Measurements from ENCODE around the gene PRKCE.

DNA sequence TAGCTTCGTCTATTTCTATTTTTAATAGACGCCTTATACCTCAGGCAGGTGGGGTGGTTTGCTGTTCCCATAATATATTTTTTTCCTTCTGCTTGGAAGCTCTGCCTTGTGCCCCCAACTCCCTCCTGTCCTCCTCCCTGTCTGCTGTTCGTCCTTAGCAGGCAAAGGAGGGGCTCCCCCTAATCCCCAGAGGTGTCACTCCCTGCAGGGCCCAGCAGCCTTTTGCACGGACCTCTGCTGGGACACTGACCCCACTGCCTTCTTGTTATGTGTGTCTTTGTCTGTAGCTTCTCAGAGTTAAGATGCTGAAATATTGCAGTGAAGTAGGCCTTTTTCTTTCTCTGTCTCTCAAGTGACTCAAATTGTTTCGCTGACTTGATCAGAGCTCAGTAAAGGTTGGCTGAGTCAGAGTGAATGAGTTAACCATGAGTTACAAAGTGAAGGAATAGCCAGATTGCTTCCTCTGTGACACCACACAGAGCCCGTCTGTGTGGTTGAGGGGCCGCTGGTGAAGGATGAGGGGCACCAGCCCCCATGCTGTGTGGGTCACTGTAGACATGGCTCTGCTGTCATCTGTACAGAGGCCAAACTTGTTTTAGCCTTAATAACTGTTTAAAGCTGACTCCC, 47.7 kb downstream of the PRKCE start:
- TF ChIP-seq POLR2AphosphoS5 (IDR thresholded peaks at IDR 0.05; ENCODE audit: insufficient read depth, low read depth, low read length) (no peak), EZH2 (IDR thresholded peaks at IDR 0.05; ENCODE audit: borderline replicate concordance, low read depth, low read length, severe bottlenecking) (no peak), POLR2A (IDR thresholded peaks at IDR 0.05; ENCODE audit: low read depth, low read length) (no peak)
- TF ChIP-seq, protein P1, sequence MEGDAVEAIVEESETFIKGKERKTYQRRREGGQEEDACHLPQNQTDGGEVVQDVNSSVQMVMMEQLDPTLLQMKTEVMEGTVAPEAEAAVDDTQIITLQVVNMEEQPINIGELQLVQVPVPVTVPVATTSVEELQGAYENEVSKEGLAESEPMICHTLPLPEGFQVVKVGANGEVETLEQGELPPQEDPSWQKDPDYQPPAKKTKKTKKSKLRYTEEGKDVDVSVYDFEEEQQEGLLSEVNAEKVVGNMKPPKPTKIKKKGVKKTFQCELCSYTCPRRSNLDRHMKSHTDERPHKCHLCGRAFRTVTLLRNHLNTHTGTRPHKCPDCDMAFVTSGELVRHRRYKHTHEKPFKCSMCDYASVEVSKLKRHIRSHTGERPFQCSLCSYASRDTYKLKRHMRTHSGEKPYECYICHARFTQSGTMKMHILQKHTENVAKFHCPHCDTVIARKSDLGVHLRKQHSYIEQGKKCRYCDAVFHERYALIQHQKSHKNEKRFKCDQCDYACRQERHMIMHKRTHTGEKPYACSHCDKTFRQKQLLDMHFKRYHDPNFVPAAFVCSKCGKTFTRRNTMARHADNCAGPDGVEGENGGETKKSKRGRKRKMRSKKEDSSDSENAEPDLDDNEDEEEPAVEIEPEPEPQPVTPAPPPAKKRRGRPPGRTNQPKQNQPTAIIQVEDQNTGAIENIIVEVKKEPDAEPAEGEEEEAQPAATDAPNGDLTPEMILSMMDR (IDR thresholded peaks at IDR 0.05; ENCODE audit: extremely low read depth in 1 of 2, insufficient read depth in 1 of 2, low read depth in 1 of 2, low read length in 2 of 2), result no peak
- TF ChIP-seq, protein P2, sequence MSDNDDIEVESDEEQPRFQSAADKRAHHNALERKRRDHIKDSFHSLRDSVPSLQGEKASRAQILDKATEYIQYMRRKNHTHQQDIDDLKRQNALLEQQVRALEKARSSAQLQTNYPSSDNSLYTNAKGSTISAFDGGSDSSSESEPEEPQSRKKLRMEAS (IDR thresholded peaks at IDR 0.05; ENCODE audit: insufficient read depth, insufficient read length), result no peak
